A549 (cell line): ENCODE measurements around the gene PPP1R1B. TPM values are rescaled to one million over a fixed set of nuclear protein-coding genes. Genes with fewer than 3 reads are reported as not detected.

ENCODE experiments used
- ATAC-seq, 2 experiments: fragments of 200-7000 bp in 1 of 2; fragments of >200 bp in 1 of 2; cut with Nextera tagmentation in 1 of 2; cut with Tn5 transposase in 1 of 2; 3 replicates each; pipeline versions ENCODE4 v1.8.0 to v1.9.1; 2018 to 2020; ENCODE audit warnings: mild to moderate bottlenecking in 1 of 2, moderate library complexity in 1 of 2
- CTCF ChIA-PET: fragments of 300-600 bp; sonication (Branson Sonifier 250); formaldehyde crosslinking; extraction: SDS; loops from one replicate; lab custom pipeline; 2021; ENCODE audit warnings: antibody characterized with exemption, inconsistent platforms; lab: Yijun Ruan, JAX
- POLR2A ChIA-PET: fragments of 350-600 bp; formaldehyde crosslinking; extraction: SDS; loops from one replicate; lab custom pipeline; 2021; ENCODE audit warnings: antibody characterized with exemption, inconsistent platforms; lab: Yijun Ruan, JAX
- DNase-seq, 2 experiments: peaks; one replicate each; pipeline versions ENCODE4 v3.0.0 to v3.0.0-alpha.2; 2011 to 2016; ENCODE audit warnings: low read depth in 1 of 2, low spot score in 1 of 2
- FAIRE-seq: peaks from 2 replicates; lab custom pipeline; 2011; peaks lifted over from hg19 to GRCh38; lab: Jason Lieb, UNC
- H3K27ac ChIP-seq, 2 experiments: fragments of >200 bp; sonication (Bioruptor Twin); formaldehyde crosslinking; 3 replicates each; pipeline ENCODE4 v1.5.1; 2016 to 2017
- H3K4me1 ChIP-seq: fragments of >200 bp; sonication (Bioruptor Twin); formaldehyde crosslinking; 3 replicates; pipeline ENCODE4 v1.6.1; 2016
- H3K4me2 ChIP-seq: fragments of >200 bp; sonication (Bioruptor Twin); formaldehyde crosslinking; 3 replicates; pipeline ENCODE4 v1.6.1; 2016
- H3K4me3 ChIP-seq: fragments of >200 bp; sonication (Bioruptor Twin); formaldehyde crosslinking; 3 replicates; pipeline ENCODE4 v1.5.1; 2016
- H3K9me3 ChIP-seq: fragments of >200 bp; sonication (Bioruptor Twin); formaldehyde crosslinking; 3 replicates; pipeline ENCODE4 v1.6.1; 2016
- EHF ChIP-seq: fragments of 250-450 bp; sonication (Bioruptor Pico); IDR thresholded peaks from 2 replicates; pipeline ENCODE4 v1.5.0; 2020; ENCODE audit warnings: mild to moderate bottlenecking
- FOSL2 ChIP-seq, 2 experiments: fragments of 450-650 bp in 1 of 2; fragments of >200 bp in 1 of 2; sonication (Bioruptor Twin) in 1 of 2; formaldehyde crosslinking; IDR thresholded peaks; 2 replicates each; pipeline versions ENCODE4 v1.5.0 to v1.6.1; 2016 to 2020; ENCODE audit warnings: mild to moderate bottlenecking in 1 of 2, moderate library complexity in 1 of 2
- GATA3 ChIP-seq: IDR thresholded peaks from 2 replicates; pipeline ENCODE4 v1.6.1; 2012; ENCODE audit warnings: borderline replicate concordance
- HES2 ChIP-seq: fragments of >200 bp; sonication (Bioruptor Twin); formaldehyde crosslinking; IDR thresholded peaks from 2 replicates; pipeline ENCODE4 v1.6.1; 2016
- MAFK ChIP-seq: fragments of 450-650 bp; IDR thresholded peaks from 2 replicates; pipeline ENCODE4 v1.6.1; 2014; ENCODE audit not compliant: partially characterized antibody
- NPAS2 ChIP-seq: fragments of 250-450 bp; sonication (Bioruptor Pico); IDR thresholded peaks from 2 replicates; pipeline ENCODE4 v1.8.0; 2022; ENCODE audit warnings: mild to moderate bottlenecking, moderate library complexity, borderline replicate concordance
- REST ChIP-seq: fragments of 200-600 bp; sonication (generic); IDR thresholded peaks from 2 replicates; pipeline ENCODE4 v1.6.1; 2016; ENCODE audit warnings: antibody characterized with exemption, mild to moderate bottlenecking, moderate library complexity
- RFX5 ChIP-seq: fragments of 450-650 bp; IDR thresholded peaks from 2 replicates; pipeline ENCODE4 v1.7.1; 2014; ENCODE audit warnings: antibody characterized with exemption, mild to moderate bottlenecking, moderate library complexity
- RNF2 ChIP-seq: fragments of 200-600 bp; sonication (generic); IDR thresholded peaks from 2 replicates; pipeline ENCODE4 v1.6.1; 2016; ENCODE audit warnings: low read depth, mild to moderate bottlenecking, antibody characterized with exemption, moderate library complexity, borderline replicate concordance
- WGBS: methylation state at CpG from one replicate; pipeline ENCODE4 v1.1.6; 2017; ENCODE audit errors: missing lambda C conversion rate; 5-methylcytosine and 5-hydroxymethylcytosine counted together
- polyA plus RNA-seq, 4 experiments: library from polyadenylated mRNA; depleted of rRNA in 3 of 4; stranded (reverse); fragments of >200 nt; fragmentation: RNase III in 1 of 4; extraction: RNeasy Plus Mini Kit Qiagen cat#74134 plus additional on column Dnase treatment in 1 of 4; gene quantifications; 2 replicates in 3 of 4; 3 replicates in 1 of 4; pipeline ENCODE4 v1.2.3, GENCODE V29; 2011 to 2017
- TF ChIP-seq, protein P1 (sequence below): fragments of 450-650 bp; IDR thresholded peaks from 2 replicates; pipeline ENCODE4 v1.6.1; 2014; ENCODE audit warnings: antibody characterized with exemption
- TF ChIP-seq, protein P2 (sequence below): fragments of >200 bp; sonication (Bioruptor Twin); formaldehyde crosslinking; IDR thresholded peaks from 3 replicates; pipeline ENCODE4 v1.5.1; 2016

PPP1R1B gene
- polyA plus RNA-seq, 2 of the 4 experiments (the other 2 are of a cell fraction): 0.10 TPM; not detected in 1

DNA sequence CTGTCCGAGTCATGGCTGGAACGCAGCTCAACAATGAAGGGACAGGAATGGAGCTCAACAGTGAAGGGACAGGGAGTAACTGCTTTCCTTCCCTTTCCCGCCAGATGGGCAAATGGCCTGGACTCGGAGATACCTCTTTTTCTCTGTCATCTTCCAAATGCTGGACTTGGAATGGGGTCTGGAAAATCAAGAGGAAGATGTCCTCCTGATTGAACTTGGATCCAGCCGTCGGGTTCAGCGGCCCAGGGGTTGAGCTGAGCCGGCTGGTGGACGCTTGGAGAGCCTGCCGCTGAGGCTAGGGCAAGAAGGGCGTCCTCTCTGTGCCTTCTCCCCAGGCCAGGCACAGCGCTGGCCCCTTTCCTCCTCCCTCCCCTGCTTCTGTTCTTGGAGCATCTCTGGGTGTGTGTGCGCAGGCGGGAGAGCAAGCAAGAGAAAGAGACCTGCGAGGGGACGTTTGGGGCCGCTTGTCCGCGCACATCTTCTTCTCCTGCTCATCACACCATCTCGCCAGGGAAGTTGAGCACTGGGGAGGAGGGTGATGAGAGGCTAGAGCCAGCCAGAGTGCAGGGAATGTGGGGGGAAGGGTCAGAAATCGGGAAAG lies 25.7 kb upstream of the PPP1R1B start:
- Histone ChIP-seq H3K4me3 (no peak overlapping the region), H3K4me1 (peaks cover 33% of the 10 kb centered on the region), H3K4me2 (no peak overlapping the region), H3K27ac (no peak overlapping the region), H3K9me3 (no peaks in the 10 kb centered on the region)
- POLR2A ChIA-PET: no interaction called here
- WGBS: 37% methylated on average over 21 of the region's 21 CpGs
- CTCF ChIA-PET: interaction anchor here (0.6 to 58.8 kb wide), 6 partner anchors 20 to 394 kb away, joined by 3 to 1581 read pairs (median 3); partner anchors contain the start of genes PPP1R1B and STARD3
- ATAC-seq (no peak), DNase-seq (no peak), FAIRE-seq (no peak)
- no peak for TF ChIP-seq FOSL2 (IDR thresholded peaks at IDR 0.05)
- no peak for TF ChIP-seq FOSL2 (CRISPR knock-in tag; IDR thresholded peaks at IDR 0.05)
- TF ChIP-seq GATA3: no peak
- TF ChIP-seq EHF (CRISPR knock-in tag): no peak

DNA sequence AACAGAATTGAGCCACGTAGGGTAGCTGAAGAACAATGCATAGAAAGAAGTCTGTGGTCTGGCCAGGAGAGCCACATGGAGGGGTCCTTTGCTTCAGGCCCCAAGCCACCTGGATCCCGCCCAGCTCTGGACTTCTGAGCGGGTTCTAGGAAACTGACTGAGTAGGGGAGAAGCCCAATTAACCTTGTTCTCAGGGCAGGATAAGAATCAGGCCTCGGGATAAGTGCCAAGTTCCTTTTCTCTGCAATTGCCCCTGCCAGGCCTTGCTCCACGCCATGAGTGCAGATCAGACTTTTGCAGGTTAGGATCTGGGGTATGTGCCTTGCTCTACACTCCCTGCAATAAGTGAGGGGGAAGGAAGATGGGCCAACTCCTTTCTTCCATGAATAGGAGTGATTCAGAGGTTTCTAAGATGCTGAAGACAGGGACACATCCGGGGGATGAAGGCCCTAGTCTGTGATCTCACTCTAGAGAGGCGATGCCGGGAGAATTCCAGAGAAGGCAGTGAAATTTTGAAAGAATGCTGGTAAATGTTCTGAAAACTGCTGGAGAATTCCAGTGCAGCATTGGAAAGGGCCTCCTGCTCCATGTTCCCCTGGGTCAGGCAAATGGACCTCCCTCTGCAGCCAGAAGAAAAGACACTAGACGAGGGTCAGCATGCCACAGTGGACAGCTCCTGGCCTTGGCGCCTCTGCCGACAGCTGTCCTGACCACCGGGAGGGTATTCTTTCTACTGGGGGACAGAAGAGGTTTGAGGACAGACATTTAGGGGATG lies 24.8 kb upstream of the PPP1R1B start:
- Histone ChIP-seq H3K27ac (no peak overlapping the region), H3K4me1 (peaks cover 41% of the 10 kb centered on the region)
- no peak for ATAC-seq
- POLR2A ChIA-PET: no interaction called here
- TF ChIP-seq, protein P1, sequence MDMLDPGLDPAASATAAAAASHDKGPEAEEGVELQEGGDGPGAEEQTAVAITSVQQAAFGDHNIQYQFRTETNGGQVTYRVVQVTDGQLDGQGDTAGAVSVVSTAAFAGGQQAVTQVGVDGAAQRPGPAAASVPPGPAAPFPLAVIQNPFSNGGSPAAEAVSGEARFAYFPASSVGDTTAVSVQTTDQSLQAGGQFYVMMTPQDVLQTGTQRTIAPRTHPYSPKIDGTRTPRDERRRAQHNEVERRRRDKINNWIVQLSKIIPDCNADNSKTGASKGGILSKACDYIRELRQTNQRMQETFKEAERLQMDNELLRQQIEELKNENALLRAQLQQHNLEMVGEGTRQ: no peak
- peak; percentile 25; the same call in 1 of the 2 replicates for TF ChIP-seq REST
- TF ChIP-seq, all 56 proteins: peak for 1
- Histone ChIP-seq H3K9me3 (no peaks in the 10 kb centered on the region), H3K4me3 (no peak overlapping the region), H3K4me2 (no peak overlapping the region)
- 44% methylated on average over 12 of the region's 12 CpGs for WGBS
- CTCF ChIA-PET: interaction anchor here (1.0 to 58.8 kb wide), 2 partner anchors 33 to 153 kb away, joined by 3 to 1581 read pairs; partner anchors contain the start of genes PPP1R1B and STARD3
- no peak for DNase-seq
- FAIRE-seq: no peak

DNA sequence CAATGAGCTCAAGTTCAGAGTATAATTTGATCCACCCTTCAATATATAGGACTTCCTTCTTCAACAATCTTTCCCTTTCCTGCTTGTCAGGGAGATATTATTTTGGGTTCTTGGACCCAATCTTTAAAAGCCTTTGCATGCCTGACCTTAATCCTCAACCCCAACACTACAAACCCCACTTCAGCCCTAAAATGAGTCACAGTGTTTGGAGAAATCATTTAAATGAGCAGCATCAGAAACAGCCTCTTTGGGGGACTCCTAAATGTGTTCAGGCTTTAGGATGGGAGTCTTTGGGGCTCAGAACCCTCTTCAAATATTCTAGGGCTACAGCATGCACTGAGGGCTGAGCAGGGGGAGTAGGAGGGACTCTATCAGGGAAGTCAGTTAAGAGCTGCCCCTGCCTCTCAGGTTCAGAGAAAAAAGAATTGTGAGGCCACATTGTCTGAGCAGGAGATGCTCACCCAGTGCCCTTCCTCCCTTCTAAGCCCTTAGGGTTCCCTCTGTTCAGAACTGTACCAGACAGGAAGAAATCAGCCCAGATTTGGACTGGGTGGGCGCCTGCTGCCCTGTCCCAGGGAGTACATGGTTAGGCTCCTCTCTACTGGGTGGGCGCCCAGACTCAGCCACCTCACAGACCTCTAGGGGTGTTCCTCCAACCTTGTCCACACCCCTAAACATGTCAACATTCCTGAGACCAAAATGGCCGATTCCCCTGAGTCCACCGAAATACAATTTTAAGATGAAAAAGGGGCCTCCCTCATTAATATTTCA lies 24.0 kb upstream of the PPP1R1B start:
- ChIA-PET POLR2A (no interaction called here), CTCF (interaction anchor here (4.1 to 58.8 kb wide), 2 partner anchors 32 to 54 kb away, joined by 20 to 1581 read pairs; partner anchors contain the start of genes PPP1R1B and STARD3)
- WGBS: 20% methylated on average over 4 of the region's 4 CpGs
- ATAC-seq: no peak
- H3K9me3 ChIP-seq: no peaks in the 10 kb centered on the region
- TF ChIP-seq HES2: no peak
- peaks cover 49% of the 10 kb centered on the region for H3K4me1 ChIP-seq
- no peak for FAIRE-seq
- no peak overlapping the region for H3K4me3 ChIP-seq
- no peak overlapping the region for H3K4me2 ChIP-seq
- no peak overlapping the region for H3K27ac ChIP-seq
- no peak for DNase-seq

- no peak overlapping the region for H3K27ac ChIP-seq
- peaks cover 55% of the 10 kb centered on the region for H3K4me1 ChIP-seq
- ChIA-PET CTCF (interaction anchor here (4.1 to 58.8 kb wide), 2 partner anchors 31 to 55 kb away, joined by 20 to 1581 read pairs; partner anchors contain the start of genes PPP1R1B and STARD3), POLR2A (no interaction called here)
- WGBS: 19% methylated on average over 14 of the region's 14 CpGs
- no peaks in the 10 kb centered on the region for H3K9me3 ChIP-seq
- FAIRE-seq (no peak), ATAC-seq (no peak), DNase-seq (no peak)
- H3K4me3 ChIP-seq: no peak overlapping the region
- no peak overlapping the region for H3K4me2 ChIP-seq
- TF ChIP-seq MAFK (no peak), RFX5 (no peak), REST (no peak), GATA3 (no peak), RNF2 (no peak), NPAS2 (no peak)
- TF ChIP-seq, protein P2, sequence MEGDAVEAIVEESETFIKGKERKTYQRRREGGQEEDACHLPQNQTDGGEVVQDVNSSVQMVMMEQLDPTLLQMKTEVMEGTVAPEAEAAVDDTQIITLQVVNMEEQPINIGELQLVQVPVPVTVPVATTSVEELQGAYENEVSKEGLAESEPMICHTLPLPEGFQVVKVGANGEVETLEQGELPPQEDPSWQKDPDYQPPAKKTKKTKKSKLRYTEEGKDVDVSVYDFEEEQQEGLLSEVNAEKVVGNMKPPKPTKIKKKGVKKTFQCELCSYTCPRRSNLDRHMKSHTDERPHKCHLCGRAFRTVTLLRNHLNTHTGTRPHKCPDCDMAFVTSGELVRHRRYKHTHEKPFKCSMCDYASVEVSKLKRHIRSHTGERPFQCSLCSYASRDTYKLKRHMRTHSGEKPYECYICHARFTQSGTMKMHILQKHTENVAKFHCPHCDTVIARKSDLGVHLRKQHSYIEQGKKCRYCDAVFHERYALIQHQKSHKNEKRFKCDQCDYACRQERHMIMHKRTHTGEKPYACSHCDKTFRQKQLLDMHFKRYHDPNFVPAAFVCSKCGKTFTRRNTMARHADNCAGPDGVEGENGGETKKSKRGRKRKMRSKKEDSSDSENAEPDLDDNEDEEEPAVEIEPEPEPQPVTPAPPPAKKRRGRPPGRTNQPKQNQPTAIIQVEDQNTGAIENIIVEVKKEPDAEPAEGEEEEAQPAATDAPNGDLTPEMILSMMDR: no peak
Observed at GRCh38 chr17:39603304-39604016, 23.3 kb upstream of the PPP1R1B start.
